GM19239 (cell line): ENCODE measurements around the gene PKD1.
A peak's percentile ranks its signal among the peaks of the same experiment; 100 is the strongest.
"Not testable (repeated sequence)": the region's sequence is repeated elsewhere in the genome, so short reads cannot be mapped to it uniquely, and the experiment has no call there.

Experiments used
- DNase-seq: peaks from one replicate; pipeline ENCODE4 v3.0.0; 2011; ENCODE audit warnings: low spot score; ENCODE audit not compliant: insufficient read length
- FAIRE-seq: peaks from 2 replicates; lab custom pipeline; 2011; peaks lifted over from hg19 to GRCh38; lab: Jason Lieb, UNC

Gene PKD1

DNA sequence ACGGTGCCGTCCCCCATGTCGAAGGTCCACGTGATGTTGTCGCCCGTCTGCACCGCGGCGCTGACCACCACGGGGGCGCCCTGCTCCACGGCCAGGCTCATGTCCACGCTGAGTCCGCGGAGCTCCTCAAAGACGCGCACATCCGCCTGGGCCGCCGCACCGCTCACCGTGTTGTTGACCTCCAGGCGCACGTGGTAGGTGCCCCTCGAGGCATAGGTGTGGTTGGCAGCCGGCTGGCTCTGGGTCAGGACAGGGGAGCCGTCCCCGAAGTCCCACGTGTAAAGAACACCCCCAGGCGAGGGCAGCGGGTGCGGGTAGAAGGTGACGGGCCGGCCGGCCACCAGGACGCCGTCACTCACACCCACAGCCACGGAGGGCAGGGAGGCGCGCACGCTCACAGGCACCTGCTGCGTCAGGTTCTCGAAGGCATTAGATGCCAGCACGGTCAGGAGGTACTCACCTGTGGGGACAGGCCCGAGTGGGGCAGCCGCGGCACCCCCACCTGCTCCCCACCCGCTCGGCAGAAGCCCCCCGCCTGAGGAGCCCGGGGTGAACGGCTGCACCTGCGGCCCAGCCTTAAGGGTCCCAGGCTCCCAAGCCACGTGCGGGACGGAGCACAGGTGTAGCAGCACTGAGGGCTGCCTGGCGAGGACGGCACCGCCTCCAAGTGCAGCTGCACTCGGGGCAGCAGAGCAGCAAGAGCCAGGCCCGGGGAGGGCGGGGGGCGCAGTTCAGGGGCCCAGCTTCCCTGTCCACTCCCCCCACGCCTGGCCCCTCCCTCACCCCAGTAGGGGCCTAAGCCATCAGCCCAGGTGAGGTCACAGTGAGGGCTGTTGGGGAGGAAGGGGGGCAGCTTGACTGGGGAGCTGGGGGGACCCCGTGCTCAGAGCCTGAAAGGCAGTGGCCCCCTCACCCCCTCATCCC is 24.0 kb downstream of the PKD1 start:
- DNase-seq, FAIRE-seq: not testable (repeated sequence)

DNA sequence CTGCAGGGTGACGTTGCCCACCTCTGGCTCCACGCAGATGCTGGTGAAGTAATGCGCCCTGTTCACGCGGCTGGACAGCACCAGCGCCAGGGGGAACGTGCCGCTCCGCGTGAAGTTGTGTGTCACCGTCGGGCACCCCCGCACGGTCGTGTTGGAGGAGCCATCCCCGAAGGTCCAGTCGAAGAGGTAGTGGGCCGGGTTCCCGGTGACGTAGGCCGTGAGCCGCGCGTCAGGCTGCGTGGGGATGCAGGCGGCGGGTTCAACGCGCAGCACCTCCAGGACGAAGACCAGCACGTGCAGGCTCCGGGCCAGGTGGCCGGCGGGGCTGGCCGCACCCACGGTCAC is 24.7 kb downstream of the PKD1 start:
- FAIRE-seq, DNase-seq: not testable (repeated sequence)

- FAIRE-seq, DNase-seq: not testable (repeated sequence)
These were observed 25.2 kb downstream of the PKD1 start for GRCh38 chr16:2110332-2111008.

- not testable (repeated sequence) for FAIRE-seq, DNase-seq
These were observed 25.8 kb downstream of the PKD1 start for GRCh38 chr16:2109872-2110271.

DNA sequence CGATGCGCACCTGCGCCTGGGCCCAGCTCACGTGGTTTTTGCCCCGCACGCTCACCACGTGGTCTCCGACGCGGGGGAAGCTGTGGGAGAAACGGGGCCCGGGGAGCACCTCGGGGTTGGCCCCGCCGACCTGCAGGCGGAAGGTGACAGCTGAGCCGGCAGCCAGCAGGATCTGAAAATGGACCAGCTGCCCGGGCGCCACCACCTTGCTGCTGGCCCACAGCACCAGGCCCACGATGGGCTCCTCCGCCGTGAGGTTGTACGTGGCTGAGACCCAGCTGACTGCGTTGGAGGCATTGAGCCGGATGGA is 26.5 kb downstream of the PKD1 start:
- not testable (repeated sequence) for FAIRE-seq

DNA sequence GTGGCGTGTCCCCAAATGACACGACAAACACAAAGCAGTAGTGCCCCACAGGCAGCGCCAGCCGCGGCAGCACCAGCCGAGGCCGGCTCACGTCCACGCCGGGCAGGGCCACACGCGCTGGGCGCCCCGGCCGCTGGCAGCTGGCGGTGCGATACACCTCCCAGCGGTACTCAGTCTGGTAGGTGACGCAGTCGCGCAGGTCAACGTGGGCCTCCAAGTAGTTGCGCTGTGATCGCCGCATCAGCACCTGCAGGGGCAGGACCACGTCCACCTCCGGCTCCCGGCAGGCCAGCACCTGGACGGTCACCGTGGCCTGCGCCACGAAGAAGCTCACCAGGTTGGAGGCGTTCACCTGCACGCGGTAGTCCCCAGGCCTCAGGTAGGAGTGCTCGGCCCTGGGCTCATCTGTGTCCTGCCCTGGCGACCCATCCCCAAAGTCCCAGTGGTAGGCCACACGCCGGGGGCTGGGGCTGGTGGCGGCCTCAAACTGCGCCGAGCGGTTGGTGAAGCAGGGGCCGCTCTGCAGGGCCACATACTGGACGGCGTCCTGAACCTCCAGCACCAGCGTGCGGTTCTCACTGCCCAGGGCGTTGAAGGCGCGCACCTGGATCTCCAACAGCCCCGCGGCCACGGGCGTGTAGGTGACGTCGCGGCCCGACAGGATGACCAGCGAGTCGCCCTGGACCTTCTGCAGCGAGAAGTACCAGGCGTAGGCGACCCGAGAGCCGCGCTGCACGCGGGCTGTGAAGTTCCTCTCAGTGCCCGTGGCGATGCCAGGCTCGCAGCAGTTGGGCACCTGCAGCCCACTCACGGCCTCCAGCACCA is 27.0 kb downstream of the PKD1 start:
- not testable (repeated sequence) for FAIRE-seq, DNase-seq

More for the DNA sequence above, 26.5 kb downstream of the PKD1 start:
- not testable (repeated sequence) for DNase-seq

- DNase-seq, FAIRE-seq: not testable (repeated sequence)
These were observed 27.9 kb downstream of the PKD1 start for GRCh38 chr16:2107791-2108125.

DNA sequence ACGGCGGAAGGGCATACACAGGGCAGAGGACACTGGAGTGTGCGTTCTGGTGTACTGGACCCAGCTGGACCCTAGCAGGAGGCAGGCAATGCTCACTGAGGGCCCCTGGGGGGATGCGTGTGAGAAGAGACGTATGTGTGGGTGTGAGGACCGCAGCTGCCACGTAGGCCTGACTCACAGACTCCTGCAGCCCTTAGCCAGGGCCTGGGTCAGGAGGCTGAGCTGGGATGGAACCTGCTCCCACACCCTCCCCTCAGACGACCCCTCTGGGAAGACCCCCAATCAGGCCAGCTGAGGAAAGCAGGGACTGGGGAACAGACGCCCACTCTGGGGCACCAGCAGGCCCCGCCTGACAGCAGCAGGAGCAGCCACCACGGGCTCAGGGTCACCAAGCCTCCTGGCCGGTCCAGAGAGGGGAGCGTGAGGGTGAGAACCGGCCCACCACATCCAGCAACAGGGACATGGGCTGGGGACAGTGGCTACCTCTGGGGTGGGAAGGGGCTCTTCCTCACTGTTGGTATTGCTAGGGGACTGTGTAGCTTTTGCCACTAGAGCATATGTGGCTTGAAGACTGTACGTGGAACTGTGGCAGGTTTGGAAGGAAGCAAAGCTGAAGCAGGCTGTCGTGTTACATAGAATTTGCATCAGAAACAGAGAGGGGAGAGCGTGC is 28.4 kb downstream of the PKD1 start:
- FAIRE-seq, DNase-seq: not testable (repeated sequence)

- FAIRE-seq, DNase-seq: not testable (repeated sequence)
These were observed 29.5 kb downstream of the PKD1 start for GRCh38 chr16:2106211-2106610.

- not testable (repeated sequence) for FAIRE-seq
- peak; percentile 22 for DNase-seq
These were observed 29.9 kb downstream of the PKD1 start for GRCh38 chr16:2105769-2106168.

DNA sequence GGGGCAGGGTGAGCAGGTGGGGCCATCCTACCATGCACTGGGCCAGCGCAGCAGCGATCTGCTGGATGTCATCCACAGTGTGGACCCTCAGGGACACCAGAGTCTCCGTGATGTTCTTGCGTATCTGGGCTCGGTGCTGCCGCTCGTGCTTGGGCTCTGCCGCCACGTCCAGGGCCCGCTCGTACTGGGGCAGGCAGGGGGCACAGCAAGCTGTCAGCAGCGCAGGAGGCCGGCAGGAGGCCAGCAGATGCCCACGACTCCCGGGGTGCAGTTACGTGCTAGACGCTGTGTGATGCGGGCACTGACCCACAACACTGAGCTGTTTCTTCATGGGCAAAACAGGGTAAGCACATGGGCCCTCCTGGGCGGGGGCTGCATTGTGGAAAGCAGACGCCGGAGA is 30.4 kb downstream of the PKD1 start:
- DNase-seq, FAIRE-seq: not testable (repeated sequence)

DNA sequence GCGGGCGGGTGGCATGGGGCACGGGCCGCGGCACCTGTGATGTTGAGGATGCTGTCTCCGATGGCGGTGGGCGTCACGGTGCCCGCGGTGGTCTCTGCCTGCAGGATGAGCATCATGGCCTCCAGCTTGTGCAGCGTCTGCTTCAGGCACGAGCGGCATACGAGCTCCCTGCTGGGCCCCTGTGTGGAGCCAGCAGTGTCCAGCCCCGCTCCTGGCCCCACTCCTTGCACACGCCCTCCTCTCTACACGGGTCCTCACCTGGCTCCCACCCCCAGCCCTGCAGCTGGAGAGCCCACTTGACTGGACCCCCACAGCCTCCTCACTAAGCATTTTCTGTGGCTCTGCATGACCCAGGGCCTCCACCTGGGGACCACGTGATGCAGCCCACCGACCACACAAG is 31.2 kb downstream of the PKD1 start:
- not testable (repeated sequence) for FAIRE-seq, DNase-seq

- no peak for DNase-seq
- FAIRE-seq = no peak
These were observed 33.2 kb downstream of the PKD1 start for GRCh38 chr16:2102471-2102870.

- FAIRE-seq, DNase-seq: not testable (repeated sequence)
These were observed 34.1 kb downstream of the PKD1 start for GRCh38 chr16:2101581-2101980.

DNA sequence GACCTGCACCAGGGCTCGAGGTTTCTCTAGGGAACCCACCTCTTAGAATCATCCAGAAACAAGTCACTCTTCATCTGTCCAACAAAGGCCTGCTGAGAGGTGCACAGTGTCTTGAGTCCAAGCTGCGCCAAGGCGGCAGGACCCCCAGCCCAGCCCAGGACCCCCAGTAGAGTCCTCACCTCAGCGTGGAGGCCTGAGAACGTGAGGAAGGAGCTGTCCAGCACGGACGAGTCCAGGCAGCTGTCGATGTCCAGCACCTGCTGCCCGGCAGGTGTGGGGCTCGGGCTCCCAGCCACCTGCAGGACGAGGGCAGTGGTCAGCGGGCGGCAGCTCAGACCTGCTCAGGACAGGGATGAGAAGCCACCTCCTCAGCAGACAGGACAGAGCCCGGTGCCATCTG is 38.0 kb downstream of the PKD1 start:
- not testable (repeated sequence) for FAIRE-seq, DNase-seq

- no peak for FAIRE-seq
These were observed 38.7 kb downstream of the PKD1 start for GRCh38 chr16:2096853-2097595.

GRCh38 chr16:2095918-2096582 is 39.6 kb downstream of the PKD1 start:
- DNase-seq = no peak
- no peak for FAIRE-seq

More at GRCh38 chr16:2096853-2097595, 38.7 kb downstream of the PKD1 start:
- no peak for DNase-seq

GRCh38 chr16:2095315-2095853 is 40.3 kb downstream of the PKD1 start:
- FAIRE-seq (no peak), DNase-seq (no peak)
